Transverse colon (tissue), 4 donors: Measurements from ENCODE around the gene XXYLT1. TPM values are rescaled to one million over a fixed set of nuclear protein-coding genes. Genes with fewer than 3 reads are reported as not detected.
"Not testable (repeated sequence)": the region's sequence is repeated elsewhere in the genome, so short reads cannot be mapped to it uniquely, and the experiment has no call there.

Source experiments
- DNase-seq: peaks from one replicate; pipeline ENCODE4 v3.0.0-alpha.2; 2019
- H3K27ac ChIP-seq, 4 donors: fragments of 200-600 bp; sonication (generic); 2 replicates each; pipeline ENCODE4 v1.5.1; 2016 to 2018; ENCODE audit warnings: inconsistent platforms in 4 of 4
- H3K27me3 ChIP-seq: fragments of 200-600 bp; sonication (generic); 2 replicates; pipeline ENCODE4 v1.5.1; 2017; ENCODE audit warnings: inconsistent platforms
- H3K36me3 ChIP-seq, 4 donors: fragments of 200-600 bp; sonication (generic); 2 replicates each; pipeline ENCODE4 v1.5.1; 2017 to 2019; ENCODE audit warnings: inconsistent platforms in 4 of 4
- H3K4me1 ChIP-seq, 4 donors: fragments of 200-600 bp; sonication (generic); 2 replicates each; pipeline ENCODE4 v1.5.1; 2017 to 2020; ENCODE audit warnings: inconsistent platforms in 4 of 4
- H3K4me3 ChIP-seq, 4 donors: fragments of 200-600 bp; sonication (generic); 1 replicate in 1 of 4; 2 replicates in 3 of 4; pipeline versions ENCODE4 v1.5.1 to v1.6.1; 2017 to 2019; ENCODE audit warnings: inconsistent platforms in 4 of 4
- H3K9me3 ChIP-seq, 2 donors: fragments of 200-600 bp; sonication (generic); 2 replicates each; pipeline ENCODE4 v1.5.1; 2017 to 2019; ENCODE audit warnings: inconsistent platforms in 2 of 2
- EP300 ChIP-seq: sonication (generic); formaldehyde crosslinking; IDR thresholded peaks from one replicate; pipeline ENCODE4 v1.6.1; 2017; ENCODE audit warnings: antibody characterized with exemption, low read depth
- POLR2A ChIP-seq: fragments of 450-650 bp; IDR thresholded peaks from one replicate; pipeline ENCODE4 v1.6.1; 2016; ENCODE audit warnings: antibody characterized with exemption, mild to moderate bottlenecking, moderate library complexity
- POLR2AphosphoS5 ChIP-seq, 3 donors: sonication (generic); formaldehyde crosslinking; IDR thresholded peaks; one replicate each; pipeline ENCODE4 v1.6.1; 2016; ENCODE audit warnings: antibody characterized with exemption in 3 of 3
- WGBS, 2 donors: methylation state at CpG; one replicate each; pipeline ENCODE4 v1.1.5; 2018; ENCODE audit warnings: low coverage in 1 of 2; 5-methylcytosine and 5-hydroxymethylcytosine counted together
- in situ Hi-C, 4 donors: fragments of 200-750 bp; cut with MboI; loops; one replicate each; pipeline versions ENCODE4 v1.15.0 to v1.15.1; 2017; ENCODE audit warnings: low sequenced_read_pairs in 3 of 4, low pct_ligation_motif_present in 1 of 4, low pct_unique_long_range_greater_than_20kb in 1 of 4
- intact Hi-C: fragments of 100-400 bp; cut with DNase I; formaldehyde crosslinking; loops from one replicate; pipeline ENCODE4 v1.15.1; 2023; ENCODE audit warnings: low total_unique reads
- total RNA-seq, 4 donors: library from RNA; depleted of rRNA; stranded (reverse); fragments of >200 nt; gene quantifications; one replicate each; pipeline ENCODE4 v1.1.0, GENCODE V29; 2016
- TF ChIP-seq, protein P1 (sequence below), 5 experiments: fragments of 200-600 bp in 3 of 5; fragments of 450-650 bp in 2 of 5; sonication (generic) in 3 of 5; IDR thresholded peaks; 1 replicate in 2 of 5; 2 replicates in 3 of 5; pipeline ENCODE4 v1.5.1; 2016 to 2017; ENCODE audit warnings: antibody characterized with exemption in 5 of 5, inconsistent platforms in 3 of 5, mild to moderate bottlenecking in 2 of 5, moderate library complexity in 1 of 5

The XXYLT1 gene
- total RNA-seq, 4 donors from 2014 or later = 3.0 to 10.0 (median 5.9) TPM

DNA sequence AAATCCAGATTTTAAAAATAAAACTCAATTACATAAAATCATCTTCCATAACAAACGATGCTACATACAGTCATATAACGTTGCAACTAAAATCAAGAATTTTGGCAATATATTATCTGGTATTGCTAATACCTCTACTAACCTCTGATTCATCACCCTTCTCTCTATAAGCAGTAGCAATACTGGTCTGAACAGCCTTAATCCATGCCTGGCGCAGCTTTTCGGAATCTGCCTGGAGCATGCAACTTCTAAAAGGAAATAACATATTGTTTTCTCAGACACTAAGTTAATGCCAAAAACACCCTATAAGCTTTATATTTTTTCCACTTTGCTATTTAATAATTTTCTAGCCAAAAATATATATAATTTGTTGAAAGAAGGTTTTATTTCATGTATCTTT lies 35.4 kb upstream of the XXYLT1 start:
- no peak for DNase-seq
- Histone ChIP-seq H3K27ac (no peak overlapping the region), H3K36me3 (peaks cover 0 to 17% (median 4%) of the 10 kb centered on the region in 4 donors), H3K4me3 (no peak overlapping the region), H3K9me3 (no peaks in the 10 kb centered on the region), H3K27me3 (no peaks in the 10 kb centered on the region), H3K4me1 (no peaks in the 10 kb centered on the region)
- 93 to 98% methylated on average over 4 of the region's 4 CpGs for WGBS, 2 donors
- intact Hi-C loops = no loop called here
- TF ChIP-seq POLR2AphosphoS5 (IDR thresholded peaks at IDR 0.05) (no peak), POLR2A (no peak), EP300 (no peak)
- TF ChIP-seq, protein P1, sequence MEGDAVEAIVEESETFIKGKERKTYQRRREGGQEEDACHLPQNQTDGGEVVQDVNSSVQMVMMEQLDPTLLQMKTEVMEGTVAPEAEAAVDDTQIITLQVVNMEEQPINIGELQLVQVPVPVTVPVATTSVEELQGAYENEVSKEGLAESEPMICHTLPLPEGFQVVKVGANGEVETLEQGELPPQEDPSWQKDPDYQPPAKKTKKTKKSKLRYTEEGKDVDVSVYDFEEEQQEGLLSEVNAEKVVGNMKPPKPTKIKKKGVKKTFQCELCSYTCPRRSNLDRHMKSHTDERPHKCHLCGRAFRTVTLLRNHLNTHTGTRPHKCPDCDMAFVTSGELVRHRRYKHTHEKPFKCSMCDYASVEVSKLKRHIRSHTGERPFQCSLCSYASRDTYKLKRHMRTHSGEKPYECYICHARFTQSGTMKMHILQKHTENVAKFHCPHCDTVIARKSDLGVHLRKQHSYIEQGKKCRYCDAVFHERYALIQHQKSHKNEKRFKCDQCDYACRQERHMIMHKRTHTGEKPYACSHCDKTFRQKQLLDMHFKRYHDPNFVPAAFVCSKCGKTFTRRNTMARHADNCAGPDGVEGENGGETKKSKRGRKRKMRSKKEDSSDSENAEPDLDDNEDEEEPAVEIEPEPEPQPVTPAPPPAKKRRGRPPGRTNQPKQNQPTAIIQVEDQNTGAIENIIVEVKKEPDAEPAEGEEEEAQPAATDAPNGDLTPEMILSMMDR (IDR thresholded peaks at IDR 0.05) = no peak
- in situ Hi-C loops = no loop called here

GRCh38 chr3:195302431-195302830 lies 31.5 kb upstream of the XXYLT1 start:
- Histone ChIP-seq H3K4me1 (no peaks in the 10 kb centered on the region), H3K4me3 (no peak overlapping the region), H3K27me3 (no peaks in the 10 kb centered on the region), H3K36me3 (peaks cover 0 to 28% (median 13%) of the 10 kb centered on the region in 4 donors), H3K9me3 (no peaks in the 10 kb centered on the region), H3K27ac (no peak overlapping the region)
- in situ Hi-C loops (no loop called here), intact Hi-C loops (no loop called here)
- WGBS, 2 donors = 86 to 89% methylated on average over 3 of the region's 3 CpGs
- TF ChIP-seq POLR2A = no peak
- DNase-seq = no peak

DNA sequence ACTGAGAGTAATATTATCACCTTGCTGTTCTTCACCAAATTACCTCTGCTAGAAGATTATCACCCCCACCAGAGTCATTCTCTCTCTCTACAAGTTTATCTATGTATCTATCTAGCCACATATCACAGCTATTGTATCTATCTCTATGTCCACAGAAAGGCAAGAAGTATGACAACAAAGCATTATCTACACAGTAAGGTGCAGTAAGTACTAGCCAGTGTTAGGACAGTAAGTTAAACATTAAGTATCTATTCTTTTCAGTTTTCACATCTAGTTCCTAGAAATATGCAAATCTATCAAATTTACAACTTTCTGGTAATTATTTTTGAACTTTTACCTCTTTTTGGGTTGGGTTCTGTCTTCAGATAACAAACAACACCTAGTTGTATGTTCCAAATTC lies 26.5 kb upstream of the XXYLT1 start:
- Histone ChIP-seq H3K4me3 (no peak overlapping the region), H3K27me3 (no peaks in the 10 kb centered on the region), H3K9me3 (no peaks in the 10 kb centered on the region), H3K36me3 (peaks cover 0 to 32% (median 14%) of the 10 kb centered on the region in 4 donors), H3K27ac (no peak overlapping the region), H3K4me1 (no peaks in the 10 kb centered on the region)
- intact Hi-C loops = no loop called here
- TF ChIP-seq EP300 = no peak
- TF ChIP-seq POLR2A = no peak
- no peak for TF ChIP-seq POLR2AphosphoS5 (IDR thresholded peaks at IDR 0.05)
- TF ChIP-seq, protein P1 (IDR thresholded peaks at IDR 0.05) = no peak
- no peak for DNase-seq
- in situ Hi-C loops = no loop called here

- no peaks in the 10 kb centered on the region for H3K4me1 ChIP-seq
- no peak for DNase-seq
- in situ Hi-C loops = no loop called here
- H3K36me3 ChIP-seq = peaks cover 0 to 35% (median 16%) of the 10 kb centered on the region in 4 donors
- no peaks in the 10 kb centered on the region for H3K27me3 ChIP-seq
- no peak overlapping the region for H3K27ac ChIP-seq
- intact Hi-C loops = no loop called here
- 94% methylated on average over 1 of the region's 1 CpG for WGBS, 2 donors
- TF ChIP-seq, protein P1 (IDR thresholded peaks at IDR 0.05) = no peak
- TF ChIP-seq EP300 = no peak
- no peak for TF ChIP-seq POLR2A
- TF ChIP-seq POLR2AphosphoS5 (IDR thresholded peaks at IDR 0.05) = no peak
- no peaks in the 10 kb centered on the region for H3K9me3 ChIP-seq
- H3K4me3 ChIP-seq = no peak overlapping the region
Measured at GRCh38 chr3:195296662-195297061, 25.7 kb upstream of the XXYLT1 start.

DNA sequence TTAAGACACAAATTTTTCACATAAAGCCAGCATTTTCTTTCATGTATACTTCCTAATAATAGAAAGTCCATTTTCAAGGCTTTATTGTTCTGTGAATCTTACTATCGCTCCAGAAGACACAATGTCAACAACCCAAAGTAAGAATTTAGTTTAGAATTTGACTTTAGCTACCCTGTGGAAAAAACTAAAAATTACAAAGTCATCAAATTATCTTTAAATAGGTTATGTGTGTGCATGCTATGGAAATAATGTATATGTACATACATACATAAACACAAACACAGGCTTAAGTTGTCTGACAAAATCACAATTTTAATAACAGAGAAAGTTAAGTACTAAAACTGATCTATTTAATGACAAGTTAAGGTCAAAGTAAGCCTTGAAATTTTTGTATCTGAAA lies 20.2 kb upstream of the XXYLT1 start:
- intact Hi-C loops (no loop called here), in situ Hi-C loops (no loop called here)
- H3K9me3 ChIP-seq = no peaks in the 10 kb centered on the region
- no peak overlapping the region for H3K27ac ChIP-seq
- DNase-seq = no peak
- peaks cover 0 to 7% (median 2%) of the 10 kb centered on the region in 4 donors for H3K4me1 ChIP-seq
- WGBS, 2 donors = 98 to 100% methylated on average over 1 of the region's 1 CpG
- H3K27me3 ChIP-seq = no peaks in the 10 kb centered on the region
- TF ChIP-seq, protein P1 (IDR thresholded peaks at IDR 0.05) = no peak
- no peak for TF ChIP-seq EP300
- TF ChIP-seq POLR2A = no peak
- no peak for TF ChIP-seq POLR2AphosphoS5 (IDR thresholded peaks at IDR 0.05)
- peaks cover 0 to 53% (median 9%) of the 10 kb centered on the region in 4 donors for H3K36me3 ChIP-seq
- H3K4me3 ChIP-seq = no peak overlapping the region

- H3K4me3 ChIP-seq, H3K27ac ChIP-seq, in situ Hi-C loops, intact Hi-C loops, H3K27me3 ChIP-seq, H3K9me3 ChIP-seq, DNase-seq: not testable (repeated sequence)
- Histone ChIP-seq H3K4me1 (peaks cover 0 to 12% (median 4%) of the 10 kb centered on the region in 4 donors), H3K36me3 (peaks cover 0 to 53% (median 9%) of the 10 kb centered on the region in 4 donors)
- 96 to 98% methylated on average over 2 to 5 of the region's 5 CpGs for WGBS, 2 donors
Measured at GRCh38 chr3:195290643-195291042, 19.7 kb upstream of the XXYLT1 start.
